22Rv1 (cell line): ENCODE results near the gene CDH3.

Experiments used
- H3K27ac ChIP-seq: fragments of 450-650 bp; 2 replicates; pipeline ENCODE4 v1.5.1; 2017
- CTCF ChIP-seq: fragments of 450-650 bp; IDR thresholded peaks from 2 replicates; pipeline ENCODE4 v1.5.1; 2017; ENCODE audit warnings: mild to moderate bottlenecking
- ZFX ChIP-seq: fragments of 450-650 bp; IDR thresholded peaks from 2 replicates; pipeline ENCODE4 v1.6.1; 2017; ENCODE audit warnings: antibody characterized with exemption, borderline replicate concordance

CDH3 gene

GRCh38 chr16:68737730-68738629, 92.9 kb downstream of the CDH3 start:
- TF ChIP-seq ZFX (no peak), CTCF (peak; percentile 59)
- peak overlapping the region; percentile 100 for H3K27ac ChIP-seq

GRCh38 chr16:68739964-68740627, 95.0 kb downstream of the CDH3 start:
- TF ChIP-seq ZFX (no peak), CTCF (no peak)
- H3K27ac ChIP-seq, result peak overlapping the region; percentile 100

- no peak for TF ChIP-seq CTCF
- TF ChIP-seq ZFX, result no peak
- peak overlapping the region; percentile 100 for H3K27ac ChIP-seq
Measured at GRCh38 chr16:68740628-68741346, 95.7 kb downstream of the CDH3 start.

- no peak for TF ChIP-seq ZFX
- TF ChIP-seq CTCF, result no peak
- H3K27ac ChIP-seq, result peak overlapping the region; percentile 100
Measured at GRCh38 chr16:68743664-68744063, 98.6 kb downstream of the CDH3 start.

- TF ChIP-seq ZFX, result no peak
- TF ChIP-seq CTCF, result no peak
- H3K27ac ChIP-seq, result peak overlapping the region; percentile 100
Measured at GRCh38 chr16:68744744-68745280, 99.7 kb downstream of the CDH3 start.

- TF ChIP-seq CTCF, result no peak
- TF ChIP-seq ZFX, result no peak
Measured at GRCh38 chr16:68746951-68747350, 101.8 kb downstream of the CDH3 start.

More at GRCh38 chr16:68746951-68747350, 101.8 kb downstream of the CDH3 start:
- peak overlapping the region; percentile 100 for H3K27ac ChIP-seq
